HG03095 (cell line): Measurements from ENCODE around the gene RTP5.
"Not testable (repeated sequence)": the region's sequence is repeated elsewhere in the genome, so short reads cannot be mapped to it uniquely, and the experiment has no call there.

ENCODE experiments used
- ATAC-seq: cut with Tn5 transposase; IDR thresholded peaks from one replicate; pipeline ENCODE4 v1.9.1; 2021; ENCODE audit warnings: moderate library complexity; ENCODE audit not compliant: unreplicated experiment

RTP5 gene

GRCh38 chr2:241869087-241869961, at the start of gene RTP5:
Gene RTP5 (plus strand): TSS chr2:241869729. CDS start chr2:241869757, 28 bp downstream.
- ATAC-seq: no peak

GRCh38 chr2:241819947-241820624, 49.4 kb upstream of the RTP5 start:
- ATAC-seq: not testable (repeated sequence)

- no peak for ATAC-seq
Measured at GRCh38 chr2:241820625-241821384, 48.7 kb upstream of the RTP5 start.

- no peak for ATAC-seq
Measured at GRCh38 chr2:241821460-241822263, 47.9 kb upstream of the RTP5 start.

GRCh38 chr2:241822264-241822623, 47.3 kb upstream of the RTP5 start:
- no peak for ATAC-seq

- not testable (repeated sequence) for ATAC-seq
Measured at GRCh38 chr2:241823531-241824437, 45.7 kb upstream of the RTP5 start.

- no peak for ATAC-seq
Measured at GRCh38 chr2:241827394-241827793, 42.1 kb upstream of the RTP5 start.

GRCh38 chr2:241833101-241833663, 36.3 kb upstream of the RTP5 start:
- ATAC-seq: no peak

GRCh38 chr2:241833756-241834526, 35.6 kb upstream of the RTP5 start:
- ATAC-seq: not testable (repeated sequence)

- no peak for ATAC-seq
Measured at GRCh38 chr2:241834527-241835210, 34.9 kb upstream of the RTP5 start.

GRCh38 chr2:241835611-241836010, 33.9 kb upstream of the RTP5 start:
- ATAC-seq: no peak

GRCh38 chr2:241836292-241836691, 33.2 kb upstream of the RTP5 start:
- no peak for ATAC-seq

GRCh38 chr2:241837197-241837965, 32.1 kb upstream of the RTP5 start:
- no peak for ATAC-seq

- no peak for ATAC-seq
Measured at GRCh38 chr2:241841181-241842066, 28.1 kb upstream of the RTP5 start.

GRCh38 chr2:241842067-241842415, 27.5 kb upstream of the RTP5 start:
- no peak for ATAC-seq

GRCh38 chr2:241842620-241843211, 26.8 kb upstream of the RTP5 start:
- ATAC-seq: peak; percentile 48
